SK-N-SH (cell line): ENCODE measurements around the gene ZNF526.

Experiments
- CTCF ChIP-seq: fragments of 200-600 bp; sonication (generic); IDR thresholded peaks from 2 replicates; pipeline ENCODE4 v1.6.1; 2017; ENCODE audit warnings: antibody characterized with exemption, mild to moderate bottlenecking, moderate library complexity
- USF2 ChIP-seq: fragments of 150-350 bp; IDR thresholded peaks from 2 replicates; pipeline ENCODE4 v1.6.1; 2017; ENCODE audit warnings: antibody characterized with exemption, low read length, low read depth, borderline replicate concordance

- TF ChIP-seq CTCF (no peak), USF2 (no peak)
These were observed 56.2 kb downstream of the ZNF526 start for GRCh38 chr19:42276284-42276683.
